ENCODE data around the gene GNAS-AS1. TPM values are rescaled to one million over a fixed set of nuclear protein-coding genes. Genes with fewer than 3 reads are reported as not detected.

Gene GNAS-AS1
- total and polyA plus RNA-seq, 2 experiments from 2014 or later: 12.3 to 15.0 TPM

DNA sequence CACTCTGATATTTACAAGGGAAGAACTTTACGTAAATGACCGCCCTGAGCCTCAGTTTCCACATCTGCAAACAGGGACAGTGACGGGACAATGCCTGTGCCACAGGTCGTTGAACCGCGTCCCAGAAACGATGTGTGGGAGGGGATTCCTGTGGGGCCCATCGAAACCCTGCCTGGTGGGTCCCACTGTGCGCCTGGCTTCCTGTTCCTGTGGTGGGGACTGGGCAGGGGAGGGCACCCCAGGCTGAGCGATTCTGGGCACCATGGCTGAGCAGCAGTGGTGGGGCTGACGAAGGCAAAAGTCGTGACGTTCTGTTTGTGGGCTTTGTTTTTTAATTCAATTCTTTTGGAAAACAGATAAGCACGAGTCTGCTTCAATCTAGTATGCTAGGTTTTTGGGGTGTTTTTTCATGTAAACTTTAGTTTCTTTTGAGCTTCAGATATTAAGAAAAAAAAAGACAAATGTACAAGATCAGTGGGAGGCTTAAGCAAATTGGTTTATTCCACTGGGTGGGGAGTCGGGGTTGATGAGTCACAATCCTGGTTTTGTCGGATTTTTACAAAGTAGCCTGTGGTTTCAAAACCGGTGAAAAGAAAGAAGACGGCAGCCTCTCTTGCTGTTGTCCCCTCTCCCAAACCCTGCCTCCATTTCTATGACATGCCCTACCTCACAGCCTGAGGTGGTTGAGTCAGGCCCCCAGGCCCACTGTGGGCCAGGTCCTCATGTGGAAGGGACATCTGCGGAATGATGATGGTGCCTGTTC, 40.4 kb downstream of the GNAS-AS1 start:
- Mint-ChIP-seq H3K9me3 (peaks cover 4% of the 10 kb centered on the region; the same call in 1 of the 3 replicates), H3K4me1 (peaks cover 28% of the 10 kb centered on the region), H3K36me3 (ENCODE audit: low read depth) (no peaks in the 10 kb centered on the region), H3K27me3 (ENCODE audit: insufficient read depth, low read depth, poor library complexity) (peaks cover 22% of the 10 kb centered on the region), H3K27ac (no peak overlapping the region), H3K4me3 (no peak overlapping the region)
- no peaks in the 10 kb centered on the region for H4K20me1 ChIP-seq (replicated peaks; ENCODE audit: insufficient read depth)
- H3F3A ChIP-seq (replicated peaks; ENCODE audit: low read depth): no peaks in the 10 kb centered on the region
- ATAC-seq (no peak), DNase-seq (ENCODE audit: low spot score) (no peak)
- H3K4me3 ChIP-seq: no peak overlapping the region
- H3K36me3 ChIP-seq (ENCODE audit: insufficient read depth): no peaks in the 10 kb centered on the region
- H3K79me2 ChIP-seq (replicated peaks; ENCODE audit: insufficient read depth): no peaks in the 10 kb centered on the region
- TF ChIP-seq, protein P1, sequence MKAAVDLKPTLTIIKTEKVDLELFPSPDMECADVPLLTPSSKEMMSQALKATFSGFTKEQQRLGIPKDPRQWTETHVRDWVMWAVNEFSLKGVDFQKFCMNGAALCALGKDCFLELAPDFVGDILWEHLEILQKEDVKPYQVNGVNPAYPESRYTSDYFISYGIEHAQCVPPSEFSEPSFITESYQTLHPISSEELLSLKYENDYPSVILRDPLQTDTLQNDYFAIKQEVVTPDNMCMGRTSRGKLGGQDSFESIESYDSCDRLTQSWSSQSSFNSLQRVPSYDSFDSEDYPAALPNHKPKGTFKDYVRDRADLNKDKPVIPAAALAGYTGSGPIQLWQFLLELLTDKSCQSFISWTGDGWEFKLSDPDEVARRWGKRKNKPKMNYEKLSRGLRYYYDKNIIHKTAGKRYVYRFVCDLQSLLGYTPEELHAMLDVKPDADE (IDR thresholded peaks at IDR 0.05): no peak
- TF ChIP-seq, protein P2, sequence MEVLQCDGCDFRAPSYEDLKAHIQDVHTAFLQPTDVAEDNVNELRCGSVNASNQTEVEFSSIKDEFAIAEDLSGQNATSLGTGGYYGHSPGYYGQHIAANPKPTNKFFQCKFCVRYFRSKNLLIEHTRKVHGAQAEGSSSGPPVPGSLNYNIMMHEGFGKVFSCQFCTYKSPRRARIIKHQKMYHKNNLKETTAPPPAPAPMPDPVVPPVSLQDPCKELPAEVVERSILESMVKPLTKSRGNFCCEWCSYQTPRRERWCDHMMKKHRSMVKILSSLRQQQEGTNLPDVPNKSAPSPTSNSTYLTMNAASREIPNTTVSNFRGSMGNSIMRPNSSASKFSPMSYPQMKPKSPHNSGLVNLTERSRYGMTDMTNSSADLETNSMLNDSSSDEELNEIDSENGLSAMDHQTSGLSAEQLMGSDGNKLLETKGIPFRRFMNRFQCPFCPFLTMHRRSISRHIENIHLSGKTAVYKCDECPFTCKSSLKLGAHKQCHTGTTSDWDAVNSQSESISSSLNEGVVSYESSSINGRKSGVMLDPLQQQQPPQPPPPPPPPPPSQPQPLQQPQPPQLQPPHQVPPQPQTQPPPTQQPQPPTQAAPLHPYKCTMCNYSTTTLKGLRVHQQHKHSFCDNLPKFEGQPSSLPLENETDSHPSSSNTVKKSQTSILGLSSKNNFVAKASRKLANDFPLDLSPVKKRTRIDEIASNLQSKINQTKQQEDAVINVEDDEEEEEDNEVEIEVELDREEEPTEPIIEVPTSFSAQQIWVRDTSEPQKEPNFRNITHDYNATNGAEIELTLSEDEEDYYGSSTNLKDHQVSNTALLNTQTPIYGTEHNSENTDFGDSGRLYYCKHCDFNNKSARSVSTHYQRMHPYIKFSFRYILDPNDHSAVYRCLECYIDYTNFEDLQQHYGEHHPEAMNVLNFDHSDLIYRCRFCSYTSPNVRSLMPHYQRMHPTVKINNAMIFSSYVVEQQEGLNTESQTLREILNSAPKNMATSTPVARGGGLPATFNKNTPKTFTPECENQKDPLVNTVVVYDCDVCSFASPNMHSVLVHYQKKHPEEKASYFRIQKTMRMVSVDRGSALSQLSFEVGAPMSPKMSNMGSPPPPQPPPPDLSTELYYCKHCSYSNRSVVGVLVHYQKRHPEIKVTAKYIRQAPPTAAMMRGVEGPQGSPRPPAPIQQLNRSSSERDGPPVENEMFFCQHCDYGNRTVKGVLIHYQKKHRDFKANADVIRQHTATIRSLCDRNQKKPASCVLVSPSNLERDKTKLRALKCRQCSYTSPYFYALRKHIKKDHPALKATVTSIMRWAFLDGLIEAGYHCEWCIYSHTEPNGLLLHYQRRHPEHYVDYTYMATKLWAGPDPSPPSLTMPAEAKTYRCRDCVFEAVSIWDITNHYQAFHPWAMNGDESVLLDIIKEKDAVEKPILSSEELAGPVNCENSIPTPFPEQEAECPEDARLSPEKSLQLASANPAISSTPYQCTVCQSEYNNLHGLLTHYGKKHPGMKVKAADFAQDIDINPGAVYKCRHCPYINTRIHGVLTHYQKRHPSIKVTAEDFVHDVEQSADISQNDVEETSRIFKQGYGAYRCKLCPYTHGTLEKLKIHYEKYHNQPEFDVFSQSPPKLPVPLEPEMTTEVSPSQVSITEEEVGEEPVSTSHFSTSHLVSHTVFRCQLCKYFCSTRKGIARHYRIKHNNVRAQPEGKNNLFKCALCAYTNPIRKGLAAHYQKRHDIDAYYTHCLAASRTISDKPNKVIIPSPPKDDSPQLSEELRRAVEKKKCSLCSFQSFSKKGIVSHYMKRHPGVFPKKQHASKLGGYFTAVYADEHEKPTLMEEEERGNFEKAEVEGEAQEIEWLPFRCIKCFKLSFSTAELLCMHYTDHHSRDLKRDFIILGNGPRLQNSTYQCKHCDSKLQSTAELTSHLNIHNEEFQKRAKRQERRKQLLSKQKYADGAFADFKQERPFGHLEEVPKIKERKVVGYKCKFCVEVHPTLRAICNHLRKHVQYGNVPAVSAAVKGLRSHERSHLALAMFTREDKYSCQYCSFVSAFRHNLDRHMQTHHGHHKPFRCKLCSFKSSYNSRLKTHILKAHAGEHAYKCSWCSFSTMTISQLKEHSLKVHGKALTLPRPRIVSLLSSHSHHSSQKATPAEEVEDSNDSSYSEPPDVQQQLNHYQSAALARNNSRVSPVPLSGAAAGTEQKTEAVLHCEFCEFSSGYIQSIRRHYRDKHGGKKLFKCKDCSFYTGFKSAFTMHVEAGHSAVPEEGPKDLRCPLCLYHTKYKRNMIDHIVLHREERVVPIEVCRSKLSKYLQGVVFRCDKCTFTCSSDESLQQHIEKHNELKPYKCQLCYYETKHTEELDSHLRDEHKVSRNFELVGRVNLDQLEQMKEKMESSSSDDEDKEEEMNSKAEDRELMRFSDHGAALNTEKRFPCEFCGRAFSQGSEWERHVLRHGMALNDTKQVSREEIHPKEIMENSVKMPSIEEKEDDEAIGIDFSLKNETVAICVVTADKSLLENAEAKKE (CRISPR knock-in tag; IDR thresholded peaks at IDR 0.05): no peak
- TF ChIP-seq EZH2 (IDR thresholded peaks at IDR 0.05; ENCODE audit: low read depth, unreplicated experiment) (no peak), EZH2phosphoT487 (IDR thresholded peaks at IDR 0.05; ENCODE audit: unreplicated experiment) (no peak), POLR2AphosphoS5 (IDR thresholded peaks at IDR 0.05; ENCODE audit: low read depth) (no peak), NANOG (IDR thresholded peaks at IDR 0.05; ENCODE audit: borderline replicate concordance) (no peak), STAT1 (IDR thresholded peaks at IDR 0.05; ENCODE audit: unreplicated experiment) (no peak), ZNF114 (CRISPR knock-in tag; IDR thresholded peaks at IDR 0.05) (no peak), JUNB (IDR thresholded peaks at IDR 0.05; ENCODE audit: unreplicated experiment) (no peak), CREB1 (CRISPR knock-in tag; IDR thresholded peaks at IDR 0.05; ENCODE audit: low read depth) (no peak), ZNF331 (CRISPR knock-in tag; IDR thresholded peaks at IDR 0.05; ENCODE audit: low read depth) (no peak)
- TF ChIP-seq, protein P3, sequence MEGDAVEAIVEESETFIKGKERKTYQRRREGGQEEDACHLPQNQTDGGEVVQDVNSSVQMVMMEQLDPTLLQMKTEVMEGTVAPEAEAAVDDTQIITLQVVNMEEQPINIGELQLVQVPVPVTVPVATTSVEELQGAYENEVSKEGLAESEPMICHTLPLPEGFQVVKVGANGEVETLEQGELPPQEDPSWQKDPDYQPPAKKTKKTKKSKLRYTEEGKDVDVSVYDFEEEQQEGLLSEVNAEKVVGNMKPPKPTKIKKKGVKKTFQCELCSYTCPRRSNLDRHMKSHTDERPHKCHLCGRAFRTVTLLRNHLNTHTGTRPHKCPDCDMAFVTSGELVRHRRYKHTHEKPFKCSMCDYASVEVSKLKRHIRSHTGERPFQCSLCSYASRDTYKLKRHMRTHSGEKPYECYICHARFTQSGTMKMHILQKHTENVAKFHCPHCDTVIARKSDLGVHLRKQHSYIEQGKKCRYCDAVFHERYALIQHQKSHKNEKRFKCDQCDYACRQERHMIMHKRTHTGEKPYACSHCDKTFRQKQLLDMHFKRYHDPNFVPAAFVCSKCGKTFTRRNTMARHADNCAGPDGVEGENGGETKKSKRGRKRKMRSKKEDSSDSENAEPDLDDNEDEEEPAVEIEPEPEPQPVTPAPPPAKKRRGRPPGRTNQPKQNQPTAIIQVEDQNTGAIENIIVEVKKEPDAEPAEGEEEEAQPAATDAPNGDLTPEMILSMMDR (conservative IDR thresholded peaks at IDR 0.05; ENCODE audit: low read depth in 2 of 2): no peak
- TF ChIP-seq, protein P4, sequence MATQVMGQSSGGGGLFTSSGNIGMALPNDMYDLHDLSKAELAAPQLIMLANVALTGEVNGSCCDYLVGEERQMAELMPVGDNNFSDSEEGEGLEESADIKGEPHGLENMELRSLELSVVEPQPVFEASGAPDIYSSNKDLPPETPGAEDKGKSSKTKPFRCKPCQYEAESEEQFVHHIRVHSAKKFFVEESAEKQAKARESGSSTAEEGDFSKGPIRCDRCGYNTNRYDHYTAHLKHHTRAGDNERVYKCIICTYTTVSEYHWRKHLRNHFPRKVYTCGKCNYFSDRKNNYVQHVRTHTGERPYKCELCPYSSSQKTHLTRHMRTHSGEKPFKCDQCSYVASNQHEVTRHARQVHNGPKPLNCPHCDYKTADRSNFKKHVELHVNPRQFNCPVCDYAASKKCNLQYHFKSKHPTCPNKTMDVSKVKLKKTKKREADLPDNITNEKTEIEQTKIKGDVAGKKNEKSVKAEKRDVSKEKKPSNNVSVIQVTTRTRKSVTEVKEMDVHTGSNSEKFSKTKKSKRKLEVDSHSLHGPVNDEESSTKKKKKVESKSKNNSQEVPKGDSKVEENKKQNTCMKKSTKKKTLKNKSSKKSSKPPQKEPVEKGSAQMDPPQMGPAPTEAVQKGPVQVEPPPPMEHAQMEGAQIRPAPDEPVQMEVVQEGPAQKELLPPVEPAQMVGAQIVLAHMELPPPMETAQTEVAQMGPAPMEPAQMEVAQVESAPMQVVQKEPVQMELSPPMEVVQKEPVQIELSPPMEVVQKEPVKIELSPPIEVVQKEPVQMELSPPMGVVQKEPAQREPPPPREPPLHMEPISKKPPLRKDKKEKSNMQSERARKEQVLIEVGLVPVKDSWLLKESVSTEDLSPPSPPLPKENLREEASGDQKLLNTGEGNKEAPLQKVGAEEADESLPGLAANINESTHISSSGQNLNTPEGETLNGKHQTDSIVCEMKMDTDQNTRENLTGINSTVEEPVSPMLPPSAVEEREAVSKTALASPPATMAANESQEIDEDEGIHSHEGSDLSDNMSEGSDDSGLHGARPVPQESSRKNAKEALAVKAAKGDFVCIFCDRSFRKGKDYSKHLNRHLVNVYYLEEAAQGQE (IDR thresholded peaks at IDR 0.05; ENCODE audit: unreplicated experiment): no peak
- no peaks in the 10 kb centered on the region for H3K27me3 ChIP-seq (ENCODE audit: insufficient read depth)
- H3K27ac ChIP-seq (ENCODE audit: low read depth): no peak overlapping the region
- no peak overlapping the region for H3K4me2 ChIP-seq
- peaks cover 11% of the 10 kb centered on the region for H3K4me1 ChIP-seq (ENCODE audit: insufficient read depth)
- H2AFZ ChIP-seq: no peak overlapping the region
- H3K9me2 ChIP-seq (ENCODE audit: insufficient read depth): 0 out of 2 replicates have a peak, but pooled peaks cover 5% of the 10 kb centered on the region
